CD1c-positive myeloid dendritic cell (primary cell): Measurements from ENCODE around the gene IGFBP2.
A peak's percentile ranks its signal among the peaks of the same experiment; 100 is the strongest.

Experiments
- DNase-seq: peaks from one replicate; pipeline ENCODE4 v3.0.0-alpha.2; 2016; ENCODE audit errors: extremely low spot score

The IGFBP2 gene

GRCh38 chr2:216636551-216637450 lies 3.6 kb downstream of the IGFBP2 start:
- DNase-seq: peak; percentile 69

GRCh38 chr2:216637472-216637871 lies 4.3 kb downstream of the IGFBP2 start:
- no peak for DNase-seq

- no peak for DNase-seq
Measured at GRCh38 chr2:216643986-216644659, 10.9 kb downstream of the IGFBP2 start.

- no peak for DNase-seq
Measured at GRCh38 chr2:216644842-216645635, 11.8 kb downstream of the IGFBP2 start.

DNA sequence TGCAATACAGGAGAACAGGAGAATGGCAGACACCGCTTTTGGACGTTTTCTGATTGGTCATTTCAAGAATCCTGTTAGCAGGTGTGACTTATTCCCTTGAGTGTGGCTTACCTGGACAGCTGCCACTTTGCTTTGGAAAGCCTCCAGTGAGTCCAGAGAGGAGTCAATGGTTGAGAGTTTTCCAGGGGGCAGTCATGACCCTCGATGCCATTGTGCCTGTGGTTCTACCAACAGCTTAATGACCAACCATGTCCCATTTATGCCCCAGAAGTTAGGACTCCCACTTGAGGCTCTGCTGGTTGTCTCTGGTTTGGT lies 12.4 kb downstream of the IGFBP2 start:
- no peak for DNase-seq

DNA sequence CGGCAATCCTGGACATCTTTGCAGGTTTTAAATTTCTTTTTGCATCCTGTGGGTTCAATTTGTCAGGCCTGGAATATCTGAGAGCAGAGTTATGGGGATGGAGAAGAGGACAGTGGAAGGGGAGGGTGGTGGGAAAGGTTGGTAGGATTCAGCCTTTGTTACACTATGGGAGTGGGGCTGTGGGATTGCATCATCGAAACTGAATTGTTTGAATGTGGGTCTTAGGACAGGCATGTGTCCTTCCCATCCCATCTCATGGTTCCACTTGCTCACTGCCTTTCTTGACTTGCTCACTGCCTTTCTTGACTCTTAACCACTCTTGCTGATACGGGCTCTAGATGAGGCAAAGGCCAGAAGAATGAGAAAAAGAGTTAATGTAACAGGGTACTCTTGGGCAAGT lies 12.9 kb downstream of the IGFBP2 start:
- DNase-seq: no peak

DNA sequence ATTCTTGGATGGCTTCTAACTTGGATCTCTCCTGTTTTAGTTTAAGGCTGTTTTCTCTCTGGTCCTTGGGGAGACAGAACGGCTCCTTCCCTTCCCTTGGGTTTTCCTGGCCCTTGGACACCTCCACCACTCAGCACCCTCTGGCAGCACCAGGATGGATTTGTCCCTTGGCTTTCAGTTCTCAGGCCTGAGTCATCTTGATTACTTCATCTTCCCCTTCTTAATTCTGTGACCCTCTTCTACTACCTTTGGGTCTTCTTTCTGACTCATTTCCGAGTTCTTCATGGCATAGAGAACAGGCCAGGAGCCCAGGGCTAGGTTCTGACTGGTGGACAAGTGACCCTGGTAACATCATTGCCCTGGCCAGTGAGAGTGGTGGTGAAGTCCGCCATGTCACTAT lies 14.9 kb downstream of the IGFBP2 start:
- DNase-seq: no peak

DNA sequence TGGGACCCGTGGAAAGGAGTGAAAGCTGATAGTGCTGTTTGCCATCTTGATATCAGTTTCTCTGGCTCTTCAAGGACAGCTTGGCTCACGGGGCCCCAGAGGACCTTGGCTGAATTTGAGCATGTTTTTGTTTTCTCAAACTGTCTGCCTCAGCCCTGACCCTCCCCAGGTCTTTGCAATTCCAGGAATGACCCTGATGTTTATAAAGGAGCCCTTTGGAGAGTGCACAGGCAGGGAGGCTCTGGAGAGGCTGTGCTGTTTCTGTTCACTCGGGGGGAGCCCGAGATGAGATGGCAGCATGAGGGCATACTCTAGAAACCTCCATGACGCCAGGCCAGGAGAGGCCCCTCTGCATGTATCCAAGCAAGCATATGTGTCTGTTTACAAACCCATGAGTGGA lies 16.4 kb downstream of the IGFBP2 start:
- DNase-seq: no peak

DNA sequence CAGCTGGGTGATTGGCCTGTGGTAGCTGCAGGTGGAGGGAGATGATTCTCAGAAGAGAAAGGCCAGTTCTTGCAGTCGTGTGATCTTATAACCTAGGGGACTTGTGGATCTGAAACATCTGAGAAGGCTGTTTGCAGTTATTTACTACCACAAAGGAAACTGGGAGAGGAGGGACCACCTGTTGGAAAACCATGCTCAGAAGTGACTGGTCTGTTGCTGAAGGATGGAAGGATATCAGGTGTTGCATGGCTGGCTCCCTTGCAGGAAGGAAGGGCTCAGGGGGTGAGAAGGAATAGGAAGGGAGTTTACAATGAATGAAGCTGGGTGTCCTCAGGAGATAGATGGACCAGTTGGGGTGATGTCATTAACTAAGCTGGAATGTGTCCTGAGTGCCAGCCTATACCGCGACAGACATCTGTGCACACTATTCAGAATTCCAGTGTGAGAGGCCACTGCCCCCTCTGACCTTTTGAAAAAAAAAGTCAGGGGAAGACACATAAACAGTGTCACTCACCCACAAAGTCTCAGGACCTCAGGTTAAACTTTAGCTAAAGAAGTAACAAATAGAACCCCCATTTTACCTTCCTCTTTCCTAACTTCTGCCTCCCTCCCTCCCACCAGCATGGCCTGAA lies 17.5 kb downstream of the IGFBP2 start:
- DNase-seq: no peak

GRCh38 chr2:216651351-216651881 lies 18.2 kb downstream of the IGFBP2 start:
- no peak for DNase-seq

DNA sequence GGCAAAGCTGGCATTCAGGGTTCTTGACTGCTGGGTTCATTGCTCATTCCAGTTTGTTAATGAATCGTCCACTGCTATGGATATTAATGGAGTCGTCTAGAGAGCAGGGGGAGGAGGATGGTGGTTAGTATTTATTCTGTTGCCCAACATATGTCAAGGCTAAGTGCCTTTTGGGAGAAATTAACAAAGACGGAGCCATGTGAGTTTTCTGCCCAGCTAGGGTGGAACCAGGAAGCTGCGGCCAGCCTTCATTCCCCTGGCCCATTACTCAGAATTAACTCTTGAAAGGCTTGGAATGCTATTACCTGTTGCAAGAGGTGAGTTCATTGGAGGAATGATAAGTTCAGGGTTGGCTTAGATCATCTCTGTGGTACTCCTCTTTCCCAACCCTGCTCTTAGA lies 19.3 kb downstream of the IGFBP2 start:
- no peak for DNase-seq

- DNase-seq: no peak
Measured at GRCh38 chr2:216653093-216653799, 20.0 kb downstream of the IGFBP2 start.

DNA sequence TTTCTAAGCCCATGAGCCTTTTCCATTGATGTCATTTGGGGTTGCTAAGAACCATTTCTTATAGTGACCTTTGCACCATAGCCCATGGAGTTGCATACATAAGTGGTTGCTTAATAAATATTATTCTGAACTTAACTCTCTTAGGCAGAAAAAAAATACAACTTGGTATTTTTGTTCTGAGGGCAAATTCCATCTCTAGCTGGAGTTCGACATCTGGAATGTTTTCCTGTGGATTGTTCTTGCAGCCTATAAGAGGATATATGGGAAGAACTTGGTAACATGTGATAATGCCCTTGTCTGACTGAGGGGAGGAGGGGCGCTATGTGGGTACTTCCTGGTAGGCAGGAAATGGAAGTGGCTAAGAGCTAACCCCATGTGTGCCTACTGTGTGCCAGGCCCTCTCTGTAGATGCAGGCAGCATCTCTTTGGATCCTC lies 20.7 kb downstream of the IGFBP2 start:
- DNase-seq: no peak

- DNase-seq: no peak
Measured at GRCh38 chr2:216654528-216655052, 21.4 kb downstream of the IGFBP2 start.

GRCh38 chr2:216657086-216657855 lies 24.1 kb downstream of the IGFBP2 start:
- no peak for DNase-seq

GRCh38 chr2:216657980-216658379 lies 24.8 kb downstream of the IGFBP2 start:
- DNase-seq: no peak

- DNase-seq: no peak
Measured at GRCh38 chr2:216658757-216659156, 25.5 kb downstream of the IGFBP2 start.

DNA sequence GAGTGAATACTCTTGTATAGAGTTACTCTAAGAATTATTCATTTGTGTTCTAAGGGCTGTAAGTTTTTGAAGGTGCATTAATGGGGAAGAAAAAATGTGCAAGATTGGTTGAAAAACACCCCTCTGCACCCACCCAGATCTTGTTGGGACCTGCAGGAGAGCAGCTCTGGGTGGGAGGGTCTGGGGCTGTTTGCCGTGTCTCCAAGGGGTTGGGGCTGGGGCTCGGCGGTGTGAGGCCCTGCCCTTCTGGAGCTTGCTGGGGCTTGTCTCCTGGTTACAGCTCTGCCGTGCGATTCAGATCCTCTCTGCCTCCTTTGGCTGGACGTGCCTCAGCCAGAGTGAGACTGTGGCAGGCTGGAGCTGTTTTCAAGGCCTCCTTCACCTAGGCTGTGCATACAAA lies 26.1 kb downstream of the IGFBP2 start:
- no peak for DNase-seq

GRCh38 chr2:216660496-216660895 lies 27.3 kb downstream of the IGFBP2 start:
- DNase-seq: no peak

- no peak for DNase-seq
Measured at GRCh38 chr2:216661051-216661450, 27.8 kb downstream of the IGFBP2 start.
